HG03135 (cell line): ENCODE measurements around the gene KAT6B.

Experiments
- ATAC-seq: cut with Tn5 transposase; IDR thresholded peaks from one replicate; pipeline ENCODE4 v1.9.1; 2021; ENCODE audit warnings: mild to moderate bottlenecking, moderate library complexity; ENCODE audit not compliant: unreplicated experiment

KAT6B gene

GRCh38 chr10:75008952-75009351 is 182.6 kb downstream of the KAT6B start:
- ATAC-seq: no peak

GRCh38 chr10:75009426-75009825 is 183.0 kb downstream of the KAT6B start:
- ATAC-seq: no peak

GRCh38 chr10:75010373-75010772 is 184.0 kb downstream of the KAT6B start:
- ATAC-seq: no peak

- no peak for ATAC-seq
Measured at GRCh38 chr10:75011221-75011620, 184.8 kb downstream of the KAT6B start.

GRCh38 chr10:75012471-75012870 is 186.1 kb downstream of the KAT6B start:
- no peak for ATAC-seq

GRCh38 chr10:75013007-75013406 is 186.6 kb downstream of the KAT6B start:
- no peak for ATAC-seq

- no peak for ATAC-seq
Measured at GRCh38 chr10:75013522-75013921, 187.1 kb downstream of the KAT6B start.

GRCh38 chr10:75014516-75015230 is 188.3 kb downstream of the KAT6B start:
- ATAC-seq: no peak

- ATAC-seq: no peak
Measured at GRCh38 chr10:75015442-75015841, 189.0 kb downstream of the KAT6B start.

- ATAC-seq: no peak
Measured at GRCh38 chr10:75016325-75016724, 189.9 kb downstream of the KAT6B start.

- no peak for ATAC-seq
Measured at GRCh38 chr10:75018251-75018650, 191.9 kb downstream of the KAT6B start.

- no peak for ATAC-seq
Measured at GRCh38 chr10:75018686-75019307, 192.4 kb downstream of the KAT6B start.

GRCh38 chr10:75019370-75019769 is 193.0 kb downstream of the KAT6B start:
- ATAC-seq: no peak

GRCh38 chr10:75020168-75020567 is 193.8 kb downstream of the KAT6B start:
- no peak for ATAC-seq

- ATAC-seq: no peak
Measured at GRCh38 chr10:75021379-75022249, 195.2 kb downstream of the KAT6B start.

GRCh38 chr10:75023074-75023473 is 196.7 kb downstream of the KAT6B start:
- ATAC-seq: no peak

- no peak for ATAC-seq
Measured at GRCh38 chr10:75024971-75025523, 198.6 kb downstream of the KAT6B start.

- no peak for ATAC-seq
Measured at GRCh38 chr10:75028049-75028448, 201.6 kb downstream of the KAT6B start.

GRCh38 chr10:75028748-75029147 is 202.3 kb downstream of the KAT6B start:
- ATAC-seq: no peak

GRCh38 chr10:75029420-75029819 is 203.0 kb downstream of the KAT6B start:
- no peak for ATAC-seq

GRCh38 chr10:75029857-75030256 is 203.5 kb downstream of the KAT6B start:
- ATAC-seq: no peak
